BE2C (cell line): ENCODE data around the gene THEMIS.

Source experiments
- DNase-seq: peaks from one replicate; pipeline ENCODE4 v3.0.0-alpha.2; 2020
- H3K27me3 ChIP-seq: fragments of 250-450 bp; sonication (Bioruptor Pico); 2 replicates; pipeline ENCODE4 v1.5.1; 2020; ENCODE audit warnings: mild to moderate bottlenecking
- H3K36me3 ChIP-seq: fragments of 250-450 bp; sonication (Bioruptor Pico); 2 replicates; pipeline ENCODE4 v1.5.1; 2020; ENCODE audit warnings: mild to moderate bottlenecking
- H3K4me1 ChIP-seq: fragments of 250-450 bp; sonication (Bioruptor Pico); 2 replicates; pipeline ENCODE4 v1.5.1; 2020
- H3K4me3 ChIP-seq: 2 replicates; pipeline ENCODE4 v1.5.1; 2011; ENCODE audit warnings: low read depth, low read length
- H3K9me3 ChIP-seq: fragments of 250-450 bp; sonication (Bioruptor Pico); 2 replicates; pipeline ENCODE4 v1.5.1; 2020
- CTCF ChIP-seq: IDR thresholded peaks from 2 replicates; pipeline ENCODE4 v1.5.1; 2012; ENCODE audit warnings: mild to moderate bottlenecking, low read depth, low read length

Gene THEMIS

DNA sequence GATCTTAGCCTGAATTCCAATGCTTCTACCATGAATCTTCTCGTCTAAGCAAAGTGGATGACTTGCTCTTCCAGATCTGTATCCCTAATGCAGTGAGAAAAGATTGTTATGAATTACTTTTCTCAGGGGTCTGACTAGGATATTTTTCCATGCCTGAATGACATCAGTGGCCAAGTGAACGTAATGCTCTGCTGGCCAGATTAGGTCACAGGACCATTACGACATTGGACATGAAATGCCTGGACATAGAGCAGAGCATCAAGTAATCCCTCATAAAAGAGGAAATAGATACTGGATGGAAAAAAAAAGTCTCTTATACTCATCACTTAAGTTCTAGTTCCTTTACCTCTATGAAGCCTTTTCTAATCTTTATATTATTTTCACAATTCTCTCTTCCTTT lies 12.1 kb upstream of the THEMIS start:
- no peaks in the 10 kb centered on the region for H3K36me3 ChIP-seq
- H3K27me3 ChIP-seq: no peaks in the 10 kb centered on the region
- no peak for DNase-seq
- no peaks in the 10 kb centered on the region for H3K4me1 ChIP-seq
- H3K9me3 ChIP-seq: no peaks in the 10 kb centered on the region
- H3K4me3 ChIP-seq: no peak overlapping the region
- no peak for TF ChIP-seq CTCF

- DNase-seq: no peak
- H3K4me3 ChIP-seq: no peak overlapping the region
Observed at GRCh38 chr6:127907960-127908640, 7.2 kb upstream of the THEMIS start.

DNA sequence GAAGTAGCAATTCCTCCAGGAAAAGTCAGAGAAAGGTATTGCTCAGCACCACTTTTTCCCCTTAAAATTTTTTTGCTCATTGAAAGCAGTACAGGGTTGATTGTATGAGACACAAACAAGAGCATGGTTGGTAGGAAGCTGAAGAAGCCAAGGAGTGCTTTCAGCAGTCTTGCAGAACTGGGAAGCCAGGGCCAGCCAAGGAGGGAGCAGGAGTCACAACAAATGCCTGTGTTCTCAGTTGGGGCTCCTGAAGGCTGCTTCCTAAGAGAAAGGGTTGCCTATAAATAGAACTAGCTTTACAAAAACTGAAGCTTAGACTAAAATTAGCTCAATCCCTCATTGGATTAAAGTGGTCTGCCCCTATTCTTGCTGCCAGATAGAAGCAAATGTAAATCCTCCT lies 3.3 kb upstream of the THEMIS start:
- Histone ChIP-seq H3K27me3 (no peaks in the 10 kb centered on the region; the same call in 1 of the 2 replicates), H3K4me3 (no peak overlapping the region), H3K9me3 (no peaks in the 10 kb centered on the region), H3K36me3 (no peaks in the 10 kb centered on the region), H3K4me1 (peaks cover 7% of the 10 kb centered on the region; the same call in 1 of the 2 replicates)
- no peak for TF ChIP-seq CTCF
- DNase-seq: no peak

More at GRCh38 chr6:127907960-127908640, 7.2 kb upstream of the THEMIS start:
- Histone ChIP-seq H3K4me1 (peaks cover under 1% of the 10 kb centered on the region; the same call in 1 of the 2 replicates), H3K27me3 (no peaks in the 10 kb centered on the region; the same call in 1 of the 2 replicates), H3K36me3 (no peaks in the 10 kb centered on the region), H3K9me3 (no peaks in the 10 kb centered on the region)
- no peak for TF ChIP-seq CTCF

GRCh38 chr6:127902933-127903332 lies 2.1 kb upstream of the THEMIS start:
- peak; percentile 31; the same call in 1 of the 2 replicates for TF ChIP-seq CTCF
- H3K27me3 ChIP-seq: no peaks in the 10 kb centered on the region; the same call in 1 of the 2 replicates
- peak overlapping the region; percentile 35 for H3K4me3 ChIP-seq
- no peaks in the 10 kb centered on the region for H3K9me3 ChIP-seq
- no peaks in the 10 kb centered on the region for H3K36me3 ChIP-seq
- peaks cover 7% of the 10 kb centered on the region; the same call in 1 of the 2 replicates for H3K4me1 ChIP-seq
- DNase-seq: no peak

DNA sequence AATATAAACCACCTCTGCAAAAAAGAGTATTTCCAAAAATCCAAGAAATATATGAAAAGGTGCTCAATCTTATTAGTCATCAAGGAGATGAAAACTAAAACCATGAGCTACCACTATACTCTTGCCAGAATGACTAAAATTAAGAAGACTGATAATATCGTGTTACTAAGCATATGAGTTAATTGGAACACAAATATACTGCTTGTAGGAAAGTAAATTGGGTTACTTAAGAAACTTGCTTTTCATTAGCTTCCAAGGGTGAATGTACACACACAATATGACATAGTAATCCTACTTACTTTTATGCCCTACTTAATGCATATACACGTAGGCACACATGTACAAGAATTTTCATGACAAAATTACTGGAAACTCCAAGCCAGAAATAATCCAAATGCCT lies 3.4 kb downstream of the THEMIS start:
- no peak overlapping the region for H3K4me3 ChIP-seq
- DNase-seq: no peak
- H3K27me3 ChIP-seq: no peaks in the 10 kb centered on the region
- H3K36me3 ChIP-seq: no peaks in the 10 kb centered on the region
- no peaks in the 10 kb centered on the region for H3K9me3 ChIP-seq
- TF ChIP-seq CTCF: no peak
- H3K4me1 ChIP-seq: peaks cover under 1% of the 10 kb centered on the region; the same call in 1 of the 2 replicates

DNA sequence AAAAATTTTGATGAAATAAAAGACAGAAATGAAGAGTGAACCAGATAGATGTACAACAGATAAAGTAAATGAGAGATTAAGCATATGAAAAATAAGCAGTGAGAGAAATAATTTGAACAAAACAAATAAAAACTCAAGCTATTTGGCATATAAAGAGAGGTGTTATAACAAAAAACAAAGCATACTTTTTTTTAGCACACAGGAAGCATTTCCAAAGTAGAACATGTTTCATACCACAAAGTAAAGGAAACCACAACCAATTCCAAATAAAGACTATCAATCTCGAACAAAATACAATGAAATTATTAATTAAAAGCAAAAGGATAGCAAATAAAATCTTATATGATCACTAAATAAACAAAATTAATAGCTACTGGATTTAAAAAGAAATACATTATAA lies 6.8 kb downstream of the THEMIS start:
- no peaks in the 10 kb centered on the region for H3K27me3 ChIP-seq
- no peaks in the 10 kb centered on the region for H3K9me3 ChIP-seq
- no peak for DNase-seq
- no peaks in the 10 kb centered on the region for H3K36me3 ChIP-seq
- H3K4me1 ChIP-seq: no peaks in the 10 kb centered on the region
- no peak for TF ChIP-seq CTCF
- H3K4me3 ChIP-seq: no peak overlapping the region
